GM19239 (cell line): ENCODE data around the gene GPBAR1.
A peak's percentile ranks its signal among the peaks of the same experiment; 100 is the strongest.

Source experiments
- DNase-seq: peaks from one replicate; pipeline ENCODE4 v3.0.0; 2011; ENCODE audit warnings: low spot score; ENCODE audit not compliant: insufficient read length
- FAIRE-seq: peaks from 2 replicates; lab custom pipeline; 2011; peaks lifted over from hg19 to GRCh38; lab: Jason Lieb, UNC

GPBAR1 gene, protein sequence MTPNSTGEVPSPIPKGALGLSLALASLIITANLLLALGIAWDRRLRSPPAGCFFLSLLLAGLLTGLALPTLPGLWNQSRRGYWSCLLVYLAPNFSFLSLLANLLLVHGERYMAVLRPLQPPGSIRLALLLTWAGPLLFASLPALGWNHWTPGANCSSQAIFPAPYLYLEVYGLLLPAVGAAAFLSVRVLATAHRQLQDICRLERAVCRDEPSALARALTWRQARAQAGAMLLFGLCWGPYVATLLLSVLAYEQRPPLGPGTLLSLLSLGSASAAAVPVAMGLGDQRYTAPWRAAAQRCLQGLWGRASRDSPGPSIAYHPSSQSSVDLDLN

DNA sequence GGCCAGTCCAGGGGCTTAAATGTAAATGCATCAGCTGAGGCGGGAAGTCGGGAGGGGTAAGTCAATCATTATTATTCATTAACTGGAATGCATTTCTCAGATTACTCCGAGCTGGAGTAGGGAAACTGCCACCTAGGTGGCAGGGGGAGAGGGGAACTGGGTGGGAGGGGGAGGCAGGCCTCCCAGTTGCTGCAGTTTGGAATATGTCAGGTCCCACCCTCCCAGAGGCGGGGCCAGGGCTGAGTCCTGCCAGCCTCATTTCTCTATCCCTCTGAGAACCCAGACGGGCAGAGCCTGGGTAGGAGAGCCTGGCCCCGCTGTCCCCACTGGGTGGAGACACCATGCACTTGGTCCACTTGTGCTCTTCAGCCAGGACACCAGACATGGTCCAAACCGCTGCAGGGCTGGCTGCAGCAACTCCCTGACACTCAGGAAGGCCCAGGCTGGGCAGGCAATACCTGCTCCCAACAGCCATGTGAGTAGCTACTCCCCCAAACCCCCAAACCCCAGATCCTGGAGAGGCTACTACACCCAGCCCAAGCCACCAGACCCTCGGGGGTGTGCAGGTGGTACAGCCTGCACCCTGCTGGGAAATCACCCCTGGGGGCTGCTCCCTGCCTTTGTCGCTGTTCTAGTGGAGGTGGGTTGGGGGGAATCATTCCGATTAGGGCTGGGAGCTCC is at the start of gene GPBAR1:
Gene GPBAR1, plus strand, starts transcription at position 274 of the 681 bp plus-strand sequence. CDS start 1,710 bp downstream, outside the sequence.
- DNase-seq (no peak), FAIRE-seq (no peak)

DNA sequence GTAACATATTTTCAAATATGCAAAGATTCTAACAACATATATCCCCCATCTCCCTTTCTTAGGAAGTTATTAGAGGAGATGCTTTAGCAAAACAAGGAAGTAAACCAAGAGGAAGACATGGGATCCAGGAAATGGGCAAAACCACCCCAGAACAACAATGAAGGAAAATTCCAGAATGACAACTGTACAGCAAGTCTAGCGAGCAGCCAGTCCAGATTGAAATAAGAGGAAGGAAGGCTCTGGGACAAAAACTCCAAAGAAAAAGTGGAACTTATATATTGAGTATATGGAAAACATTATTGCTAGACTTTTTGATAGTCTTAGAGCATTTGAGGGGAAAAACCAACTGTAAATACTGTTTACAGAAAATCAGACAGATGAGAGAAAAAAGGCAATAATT is 46.7 kb upstream of the GPBAR1 start:
- FAIRE-seq (no peak), DNase-seq (no peak)

DNA sequence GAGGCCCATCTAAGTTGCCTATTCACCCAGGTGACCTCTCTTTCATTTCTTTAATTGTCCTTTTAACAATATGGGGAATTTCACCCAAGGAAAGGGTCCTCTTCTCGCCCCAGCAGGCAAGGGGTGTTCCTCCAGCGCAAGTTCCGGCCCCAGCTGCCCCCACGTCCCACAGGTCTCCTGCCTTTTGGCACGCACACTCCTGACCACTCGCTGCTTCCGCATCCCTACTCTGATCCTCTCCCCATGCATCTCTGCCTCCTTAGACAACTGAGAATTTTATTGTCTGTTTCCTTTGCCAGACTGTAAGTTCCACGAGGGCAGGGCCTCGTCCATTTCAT is 44.5 kb upstream of the GPBAR1 start:
- DNase-seq: no peak
- no peak for FAIRE-seq

DNA sequence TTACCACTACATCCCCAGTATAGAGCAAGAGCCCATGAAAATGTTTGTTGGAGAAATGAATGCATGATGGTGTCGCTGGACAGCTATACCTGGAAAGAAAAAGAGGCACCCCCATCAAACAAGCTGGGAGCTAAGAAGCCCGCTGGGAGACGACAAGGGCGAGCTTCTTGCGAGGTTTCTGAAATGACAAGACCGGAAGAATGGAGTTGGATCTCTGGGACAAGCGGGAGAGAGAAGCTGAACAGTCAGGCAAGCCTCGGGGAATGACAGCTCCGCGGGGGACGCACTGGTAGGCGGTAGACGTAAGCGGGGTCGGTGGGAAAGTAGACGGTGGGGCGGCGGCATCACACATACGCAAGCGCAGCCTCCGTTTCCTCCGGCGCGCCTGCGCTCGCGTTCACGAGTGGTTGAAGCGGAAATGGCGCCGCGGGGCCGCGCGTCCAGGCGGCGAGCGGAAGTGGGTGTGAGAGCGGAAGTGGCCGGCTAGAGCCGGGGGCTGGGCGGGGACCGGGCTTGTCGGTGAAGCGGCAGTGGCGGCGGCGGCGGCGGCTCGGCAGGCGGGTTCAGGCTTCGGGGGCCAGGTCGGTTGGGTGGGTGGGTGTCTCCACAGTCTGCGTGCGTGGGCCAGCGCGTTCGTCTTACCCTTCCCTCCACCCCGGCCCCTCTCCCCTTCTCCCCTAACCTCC is 44.0 kb upstream of the GPBAR1 start, which contains the start of gene ARPC2:
Gene ARPC2, plus strand, starts transcription at position 516 of the 686 bp plus-strand sequence. CDS start 282 bp downstream, outside the sequence.
- FAIRE-seq: peak; percentile 87

DNA sequence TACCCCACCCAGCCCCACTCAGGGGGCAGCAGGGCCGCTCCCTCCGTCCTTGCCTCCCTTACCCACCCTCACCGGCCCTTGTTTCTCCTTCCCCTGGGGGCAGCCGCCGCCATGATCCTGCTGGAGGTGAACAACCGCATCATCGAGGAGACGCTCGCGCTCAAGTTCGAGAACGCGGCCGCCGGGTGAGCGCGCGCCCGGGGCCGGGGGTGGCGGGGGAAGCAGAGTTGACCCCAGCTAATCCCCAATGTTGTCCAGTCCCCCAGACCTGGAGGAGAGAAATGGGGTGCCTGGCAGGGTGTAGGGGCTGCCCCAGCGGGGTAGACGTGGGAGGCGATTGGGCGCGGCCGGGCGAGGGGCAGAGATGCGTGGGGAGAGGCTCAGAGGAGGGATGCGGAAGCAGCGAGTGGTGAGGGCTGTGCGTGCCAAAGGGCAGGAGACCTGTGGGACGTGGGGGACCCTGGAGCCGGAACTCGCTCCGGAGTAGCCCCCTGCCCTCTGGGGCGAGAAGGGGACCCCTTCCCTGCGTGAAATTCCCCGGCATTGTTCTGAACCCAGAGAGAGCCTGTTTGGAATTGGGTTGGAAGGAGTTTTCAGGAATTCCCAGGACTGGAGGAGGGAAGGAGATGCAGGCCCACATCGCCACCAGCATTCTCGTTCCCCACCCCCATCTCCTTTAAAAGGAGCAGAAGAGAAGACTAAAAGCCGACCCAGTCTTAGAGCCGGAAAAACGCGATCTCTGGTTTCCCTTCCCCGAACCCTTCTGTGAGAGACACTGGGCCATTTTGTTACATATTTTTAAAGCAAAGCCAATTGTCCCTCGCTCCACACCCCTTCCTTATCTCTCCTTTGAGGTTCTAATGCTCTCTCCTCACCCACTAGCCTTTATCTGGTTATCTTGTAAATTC is 43.2 kb upstream of the GPBAR1 start:
- FAIRE-seq (peak; percentile 33), DNase-seq (peak; percentile 28)

More for the DNA sequence above, 44.0 kb upstream of the GPBAR1 start, which contains the start of gene ARPC2:
- peak; percentile 80 for DNase-seq

DNA sequence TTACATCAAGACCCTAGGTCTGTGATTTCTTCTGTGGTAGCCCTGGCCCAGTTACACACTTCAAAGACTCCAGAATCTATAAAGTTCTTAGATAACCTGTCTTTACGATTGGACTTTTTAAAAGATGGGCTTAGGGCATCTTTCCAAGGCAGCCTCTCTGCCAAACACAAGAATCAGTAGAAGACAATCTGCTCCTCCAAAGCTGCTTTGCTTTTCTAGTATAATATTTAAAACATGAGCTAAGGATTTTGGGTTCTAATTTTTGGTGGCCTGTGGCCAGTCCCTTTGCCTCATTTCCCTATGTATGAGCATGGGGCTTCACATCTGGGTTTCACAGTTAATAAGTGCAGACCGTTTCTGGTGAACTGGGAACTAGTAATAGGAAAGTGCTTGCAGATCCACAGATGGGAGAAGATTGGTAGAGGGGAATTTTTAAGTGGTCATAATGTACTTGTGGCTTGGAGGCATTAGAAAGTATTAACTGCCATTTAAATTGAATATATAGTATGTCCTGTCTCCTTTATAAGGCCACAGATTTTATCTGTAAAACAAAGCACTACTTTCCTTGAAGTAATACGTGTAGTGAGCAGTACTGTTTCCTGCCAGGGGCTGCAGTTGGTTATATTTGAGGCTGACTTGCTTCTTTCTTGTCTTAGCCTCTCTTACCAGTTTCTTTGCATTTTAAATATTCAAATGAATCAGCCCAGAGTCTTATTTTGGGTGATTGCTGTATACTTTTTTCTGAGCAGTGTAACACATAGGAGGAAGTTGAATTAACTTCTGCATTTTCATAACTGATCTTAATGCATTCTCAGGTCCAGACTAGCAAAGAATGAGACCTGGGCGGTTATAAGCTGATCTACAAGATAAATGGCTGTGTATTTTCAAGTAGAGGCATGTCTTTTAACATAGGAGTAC is 42.3 kb upstream of the GPBAR1 start:
- FAIRE-seq (peak; percentile 92), DNase-seq (peak; percentile 21)

DNA sequence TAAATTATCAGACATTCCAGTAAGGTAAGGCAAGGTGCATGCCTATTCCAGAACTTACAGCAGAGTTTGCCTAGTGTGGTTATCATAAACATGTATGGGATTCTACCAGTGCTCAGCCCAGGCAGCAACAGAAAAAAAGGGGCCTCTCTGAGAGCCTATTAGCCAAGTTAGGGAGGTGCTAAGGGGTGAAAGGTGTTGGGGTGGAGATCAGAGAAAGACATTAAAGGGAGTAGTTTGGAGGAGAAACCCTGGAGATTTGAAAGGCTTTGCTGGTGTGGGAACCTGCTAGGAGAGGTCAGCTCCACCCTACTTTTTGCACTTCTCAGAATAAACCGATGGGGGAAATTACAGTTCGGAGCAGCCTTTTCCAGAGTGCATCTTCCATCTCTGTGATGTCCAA is 40.9 kb upstream of the GPBAR1 start:
- FAIRE-seq: no peak

DNA sequence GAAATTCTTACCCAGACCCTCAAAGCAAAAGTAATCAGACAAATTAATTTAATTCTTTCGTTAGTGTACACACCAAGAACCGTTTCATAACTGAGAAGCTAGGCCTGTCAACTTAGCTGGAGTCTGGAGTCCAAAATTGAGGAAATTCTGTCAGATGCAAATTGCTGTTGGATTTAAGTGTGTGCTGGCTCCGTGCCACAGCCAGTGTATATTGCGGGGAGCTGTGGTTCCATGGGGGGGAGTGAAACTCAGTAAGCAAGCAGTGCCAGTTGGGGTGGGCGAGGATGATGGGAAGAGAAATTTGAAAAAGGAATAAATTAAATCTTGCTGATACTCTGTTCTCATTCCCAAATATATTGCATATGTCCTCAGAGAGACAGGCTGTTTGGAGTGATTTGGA is 39.8 kb upstream of the GPBAR1 start:
- DNase-seq (no peak), FAIRE-seq (no peak)

More for the DNA sequence above, 40.9 kb upstream of the GPBAR1 start:
- DNase-seq: no peak

DNA sequence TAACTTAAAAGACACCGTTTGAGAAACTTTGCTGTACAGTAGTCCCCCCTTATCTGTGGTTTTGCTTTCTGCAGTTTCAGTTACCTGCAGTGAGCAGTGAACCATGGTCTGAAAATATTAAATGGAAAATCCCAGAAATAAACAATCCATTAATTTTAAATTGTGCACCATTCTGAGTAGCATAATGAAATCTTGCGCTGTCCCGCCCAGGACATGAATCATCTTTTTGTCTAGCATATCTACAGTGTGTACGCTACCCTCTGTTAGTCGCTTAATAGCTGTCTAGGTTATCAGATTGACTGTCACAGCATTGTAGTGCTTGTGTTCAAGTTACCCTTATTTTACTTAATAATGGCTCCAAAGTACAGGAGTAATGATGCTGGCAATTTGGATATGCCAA is 37.8 kb upstream of the GPBAR1 start:
- DNase-seq (no peak), FAIRE-seq (peak; percentile 79)

DNA sequence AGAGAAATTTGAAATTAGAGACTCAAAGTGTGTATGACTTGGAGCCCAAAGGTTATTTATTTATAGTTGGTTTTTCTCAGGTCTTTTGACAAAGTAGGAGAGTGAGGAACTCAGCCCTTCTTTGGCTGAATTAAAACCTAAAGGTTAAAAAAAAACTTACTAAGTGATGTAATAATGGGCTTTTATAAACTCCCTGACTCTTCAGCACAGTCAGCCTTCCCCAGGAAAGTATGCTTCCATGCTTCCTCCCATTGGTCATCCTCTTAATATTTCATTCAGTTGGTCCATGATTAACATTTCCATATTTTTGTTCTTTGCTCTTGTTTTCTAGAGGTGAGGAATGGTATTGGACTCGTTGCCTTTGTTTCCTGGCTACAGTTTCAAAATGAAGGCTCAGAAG is 36.6 kb upstream of the GPBAR1 start:
- FAIRE-seq (no peak), DNase-seq (no peak)

DNA sequence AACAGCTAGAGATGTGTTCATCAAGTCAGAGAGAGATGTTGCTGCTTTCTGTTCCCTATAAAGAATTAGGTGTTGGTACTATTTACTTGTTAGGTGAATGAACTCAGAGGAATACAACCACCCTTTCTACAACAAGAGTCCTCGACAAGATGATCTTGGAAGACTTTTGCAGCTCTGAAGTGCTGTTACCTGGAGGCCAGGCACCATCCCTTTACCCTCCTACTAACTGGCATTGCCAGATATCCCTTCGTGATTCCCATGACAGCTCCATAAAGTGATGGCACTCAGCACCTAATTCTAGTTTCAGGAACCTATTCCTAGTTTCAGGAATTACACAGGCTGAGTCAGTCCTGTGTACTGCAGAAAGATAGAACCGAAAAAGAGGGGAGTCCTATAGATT is 33.9 kb upstream of the GPBAR1 start:
- no peak for FAIRE-seq
- DNase-seq: no peak

DNA sequence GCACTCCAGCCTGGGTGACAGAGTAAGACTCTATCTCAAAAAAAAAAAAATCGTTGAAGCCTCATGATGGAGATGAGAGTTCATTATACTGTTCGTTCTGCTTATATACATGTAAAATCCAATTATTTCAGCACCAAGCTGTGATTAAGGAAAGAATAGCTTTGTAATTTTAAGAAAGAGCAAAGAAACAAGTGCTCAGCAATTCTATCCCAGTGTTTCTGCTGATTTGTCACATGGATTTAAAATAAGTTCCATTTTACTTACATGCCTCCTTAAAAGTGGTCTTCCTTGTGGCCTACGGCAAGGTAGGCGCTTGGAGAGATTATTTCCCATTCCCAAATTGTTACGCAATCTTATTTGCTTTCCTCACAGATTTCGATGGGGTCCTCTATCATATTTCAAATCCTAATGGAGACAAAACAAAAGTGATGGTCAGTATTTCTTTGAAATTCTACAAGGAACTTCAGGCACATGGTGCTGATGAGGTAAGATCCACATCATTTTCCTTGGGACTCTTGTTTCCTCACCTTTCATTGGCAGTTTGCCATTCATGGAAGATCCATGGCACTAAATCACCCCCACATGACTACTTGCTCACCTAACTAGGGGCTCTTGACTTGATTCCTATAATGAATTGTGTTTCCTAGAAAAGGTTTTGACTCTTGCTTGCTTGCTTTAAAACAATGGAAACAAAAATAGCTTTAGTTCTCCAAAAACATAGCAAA is 32.3 kb upstream of the GPBAR1 start:
- DNase-seq (no peak), FAIRE-seq (no peak)

DNA sequence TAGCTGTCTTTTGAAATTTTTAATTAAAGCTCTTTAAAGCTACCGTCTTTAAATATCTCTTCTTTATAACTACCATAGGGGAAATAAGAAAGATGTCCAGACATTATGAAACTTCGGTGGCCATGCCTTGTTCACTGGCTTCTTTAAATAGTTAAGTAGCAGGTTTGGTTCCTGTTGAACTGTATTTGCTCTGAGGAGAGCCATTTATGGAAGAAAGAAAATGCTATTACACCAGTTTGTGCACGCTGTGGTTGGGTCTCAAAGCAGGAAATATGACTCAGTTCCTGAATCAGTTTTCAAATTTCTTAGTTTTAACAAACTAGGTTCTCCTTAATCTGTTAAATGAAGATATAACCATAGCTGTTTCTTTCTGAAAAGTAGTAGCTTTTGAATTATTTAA is 31.6 kb upstream of the GPBAR1 start:
- DNase-seq (peak; percentile 32), FAIRE-seq (peak; percentile 86)

DNA sequence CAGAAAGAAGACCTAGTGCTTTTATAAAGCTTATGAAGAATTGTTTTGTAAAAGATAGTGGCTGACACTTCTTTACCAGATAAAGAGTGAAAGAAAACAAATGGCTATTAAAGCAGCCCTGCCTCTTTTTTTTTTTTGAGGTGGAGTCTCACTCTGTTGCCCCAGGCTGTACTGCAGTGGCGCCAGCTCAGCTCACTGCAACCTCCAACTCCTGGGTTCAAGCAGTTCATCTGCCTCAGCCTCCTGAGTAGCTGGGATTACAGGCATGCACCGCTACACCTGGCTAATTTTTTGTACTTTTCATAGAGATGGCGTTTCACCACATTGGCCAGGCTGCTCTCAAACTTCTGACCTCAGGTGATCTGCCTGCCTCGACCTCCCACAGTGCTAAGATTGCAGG is 31.0 kb upstream of the GPBAR1 start:
- FAIRE-seq (no peak), DNase-seq (no peak)

DNA sequence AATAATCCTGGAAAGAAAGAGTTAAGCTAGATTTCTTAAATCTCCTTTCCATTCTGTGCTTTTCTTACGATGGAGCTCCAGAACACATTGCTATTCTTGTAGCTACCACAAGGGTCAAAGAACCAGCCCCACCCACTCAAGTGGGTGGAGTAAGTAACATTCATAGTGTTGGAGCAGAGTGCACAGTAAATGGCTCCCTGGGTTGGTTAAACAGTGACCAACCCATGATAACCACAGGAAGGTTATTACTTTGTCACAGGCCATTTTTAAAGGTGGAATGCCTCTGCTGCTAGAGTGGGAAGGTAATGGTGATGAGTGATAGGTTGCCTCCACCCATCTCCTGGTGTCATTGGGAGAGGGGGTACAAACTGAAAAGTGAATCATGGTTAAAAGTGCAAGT is 29.9 kb upstream of the GPBAR1 start:
- FAIRE-seq (peak; percentile 93), DNase-seq (peak; percentile 19)

DNA sequence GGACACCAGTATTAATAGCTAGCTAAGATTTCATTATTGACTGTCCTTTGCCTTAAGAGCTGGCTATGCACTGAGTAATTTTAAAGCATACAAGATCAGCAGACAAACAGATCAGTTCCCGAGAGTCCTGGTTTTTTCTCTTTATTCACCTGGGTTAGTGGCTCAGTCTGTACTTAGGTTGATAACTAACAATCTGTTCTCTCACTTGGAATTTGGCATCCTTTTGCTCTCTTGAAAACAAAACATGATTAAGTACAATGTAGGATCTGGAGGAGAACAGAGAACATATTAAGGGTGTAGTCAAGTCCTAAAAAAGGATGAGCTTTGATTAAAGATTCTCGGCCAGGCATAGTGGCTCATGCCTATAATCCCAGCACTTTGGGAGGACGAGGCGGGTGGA is 27.3 kb upstream of the GPBAR1 start:
- no peak for FAIRE-seq
- no peak for DNase-seq

DNA sequence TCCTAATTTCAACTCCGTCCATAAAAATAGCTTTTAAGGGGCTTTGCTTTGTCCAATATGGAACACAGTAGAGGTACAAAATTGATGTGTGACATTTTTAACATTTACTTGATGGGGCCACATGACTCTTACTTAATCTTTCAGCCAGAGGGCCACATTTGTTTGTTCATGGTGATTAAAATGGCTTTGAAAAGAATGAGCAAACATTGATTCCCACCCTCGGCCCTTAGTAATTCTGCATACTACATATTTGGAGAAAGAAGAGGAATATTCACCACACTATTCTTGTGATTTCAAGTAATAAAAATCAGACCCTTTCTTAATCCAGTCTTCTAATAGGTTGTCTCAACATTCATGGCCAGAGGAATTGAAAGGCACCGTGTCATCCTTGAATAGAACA is 26.3 kb upstream of the GPBAR1 start:
- FAIRE-seq: no peak

DNA sequence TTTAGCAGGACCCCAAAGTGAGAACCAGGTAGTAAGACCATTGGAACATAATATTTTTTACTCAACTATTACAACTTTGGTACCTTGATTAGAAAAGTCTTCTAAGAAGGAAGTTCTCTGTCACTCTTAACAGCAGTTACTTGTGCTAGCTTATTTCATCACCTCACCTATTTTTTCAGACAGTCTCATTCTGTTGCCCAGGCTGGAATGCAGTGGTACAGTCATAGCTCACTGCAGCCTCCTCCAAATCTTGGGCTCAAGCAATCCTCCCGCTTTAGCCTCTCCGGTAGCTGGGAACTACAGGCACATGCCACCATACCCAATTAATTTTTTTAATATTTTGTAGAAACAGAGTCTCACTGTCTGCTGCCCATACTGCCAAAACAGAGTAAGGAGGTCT is 25.8 kb upstream of the GPBAR1 start:
- DNase-seq (no peak), FAIRE-seq (no peak)

More for the DNA sequence above, 26.3 kb upstream of the GPBAR1 start:
- DNase-seq: no peak
